CD14-positive monocyte (primary cell): ENCODE data around the gene SPTLC2. TPM values are rescaled to one million over a fixed set of nuclear protein-coding genes. Genes with fewer than 3 reads are reported as not detected.
A peak's percentile ranks its signal among the peaks of the same experiment; 100 is the strongest.
"Not testable (repeated sequence)": the region's sequence is repeated elsewhere in the genome, so short reads cannot be mapped to it uniquely, and the experiment has no call there.

ENCODE experiments used
- DNase-seq, 3 donors: peaks; one replicate each; pipeline ENCODE4 v3.0.0-alpha.2; 2011 to 2022
- H2AFZ ChIP-seq: 2 replicates; pipeline ENCODE4 v1.6.0; 2012; ENCODE audit warnings: mild to moderate bottlenecking, low read depth, low read length, inconsistent platforms; ENCODE audit not compliant: insufficient read depth, poor library complexity, severe bottlenecking
- H3K27ac ChIP-seq, 2 donors: 1 replicate in 1 of 2; 2 replicates in 1 of 2; pipeline ENCODE4 v1.5.1; 2012 to 2013; ENCODE audit warnings: low read length in 2 of 2, control low read depth in 1 of 2, inconsistent platforms in 1 of 2, low read depth in 1 of 2, mild to moderate bottlenecking in 1 of 2
- H3K27me3 ChIP-seq, 2 donors: one replicate each; pipeline versions ENCODE4 v1.6.0 to v1.6.1; 2011 to 2013; ENCODE audit warnings: low read length in 2 of 2; ENCODE audit not compliant: control insufficient read depth in 2 of 2, insufficient read depth in 2 of 2
- H3K36me3 ChIP-seq, 2 donors: replicated peaks in 1 of 2; 1 replicate in 1 of 2; 2 replicates in 1 of 2; pipeline versions ENCODE4 v1.5.1 to v1.6.1; 2012 to 2013; ENCODE audit warnings: low read length in 2 of 2, control low read depth in 1 of 2, inconsistent platforms in 1 of 2, mild to moderate bottlenecking in 1 of 2; ENCODE audit not compliant: insufficient read depth in 2 of 2, control insufficient read depth in 1 of 2
- H3K4me1 ChIP-seq, 2 donors: 1 replicate in 1 of 2; 2 replicates in 1 of 2; pipeline versions ENCODE4 v1.5.1 to v1.6.1; 2012 to 2013; ENCODE audit warnings: low read length in 2 of 2, control low read depth in 1 of 2, inconsistent platforms in 1 of 2, mild to moderate bottlenecking in 1 of 2, moderate library complexity in 1 of 2; ENCODE audit not compliant: insufficient read depth in 2 of 2, control insufficient read depth in 1 of 2
- H3K4me2 ChIP-seq: replicated peaks from 2 replicates; pipeline ENCODE3; 2012; ENCODE audit warnings: low read length, moderate library complexity, mild to moderate bottlenecking; ENCODE audit not compliant: poor library complexity, severe bottlenecking; ENCODE audit errors: extremely low read depth
- H3K4me3 ChIP-seq, 3 experiments: fragments of 200-600 bp in 1 of 3; sonication (generic) in 1 of 3; replicated peaks in 1 of 3; 1 replicate in 2 of 3; 2 replicates in 1 of 3; pipeline ENCODE4 v1.5.1; 2011 to 2013; ENCODE audit warnings: low read length in 3 of 3, mild to moderate bottlenecking in 3 of 3, control low read depth in 2 of 3, low read depth in 2 of 3, inconsistent platforms in 1 of 3, moderate library complexity in 1 of 3
- H3K79me2 ChIP-seq: 2 replicates; pipeline ENCODE4 v1.6.0; 2012; ENCODE audit warnings: mild to moderate bottlenecking, control low read depth, inconsistent platforms, low read length, moderate library complexity; ENCODE audit not compliant: insufficient read depth
- H3K9ac ChIP-seq: 2 replicates; pipeline ENCODE4 v1.6.0; 2017; ENCODE audit warnings: low read length, mild to moderate bottlenecking; ENCODE audit not compliant: insufficient read depth, poor library complexity, severe bottlenecking
- H3K9me3 ChIP-seq, 2 donors: replicated peaks in 1 of 2; 1 replicate in 1 of 2; 2 replicates in 1 of 2; pipeline versions ENCODE4 v1.5.1 to v1.6.1; 2012 to 2013; ENCODE audit warnings: low read length in 2 of 2, control low read depth in 1 of 2; ENCODE audit not compliant: control insufficient read depth in 1 of 2, insufficient read depth in 1 of 2
- H4K20me1 ChIP-seq: 2 replicates; pipeline ENCODE4 v1.6.0; 2012; ENCODE audit warnings: mild to moderate bottlenecking, low read length, control low read depth, moderate library complexity; ENCODE audit not compliant: insufficient read depth
- H3K27ac Mint-ChIP-seq, 7 donors: one replicate each; pipeline ENCODE4 v1.8.0; 2020; ENCODE audit warnings: mild to moderate bottlenecking in 7 of 7, mixed read lengths in 7 of 7, moderate library complexity in 6 of 7, inconsistent platforms in 2 of 7
- H3K27me3 Mint-ChIP-seq, 3 donors: one replicate each; pipeline ENCODE4 v1.8.0; 2021 to 2022; ENCODE audit warnings: low read depth in 3 of 3, mild to moderate bottlenecking in 3 of 3, mixed read lengths in 3 of 3, moderate library complexity in 3 of 3, inconsistent platforms in 1 of 3
- H3K36me3 Mint-ChIP-seq, 2 donors: one replicate each; pipeline ENCODE4 v1.8.0; 2020; ENCODE audit warnings: mixed read lengths in 2 of 2, inconsistent platforms in 1 of 2, mild to moderate bottlenecking in 1 of 2
- H3K4me1 Mint-ChIP-seq: one replicate; pipeline ENCODE4 v1.8.0; 2020; ENCODE audit warnings: mild to moderate bottlenecking, mixed read lengths
- H3K4me3 Mint-ChIP-seq, 2 donors: one replicate each; pipeline ENCODE4 v1.8.0; 2020; ENCODE audit warnings: mild to moderate bottlenecking in 2 of 2, mixed read lengths in 2 of 2, moderate library complexity in 1 of 2
- H3K9me3 Mint-ChIP-seq, 7 donors: one replicate each; pipeline ENCODE4 v1.8.0; 2020 to 2022; ENCODE audit warnings: mixed read lengths in 7 of 7, mild to moderate bottlenecking in 6 of 7, moderate library complexity in 6 of 7, inconsistent platforms in 2 of 7
- CTCF ChIP-seq: fragments of 200-600 bp; IDR thresholded peaks from one replicate; pipeline ENCODE4 v1.8.0; 2022; ENCODE audit warnings: antibody characterized with exemption, mild to moderate bottlenecking
- WGBS: methylation state at CpG from one replicate; pipeline ENCODE4 v1.1.5; 2013; ENCODE audit warnings: missing lambda C conversion rate; ENCODE audit not compliant: insufficient coverage; 5-methylcytosine and 5-hydroxymethylcytosine counted together
- intact Hi-C, 2 donors: fragments of 100-400 bp; cut with micrococcal nuclease; formaldehyde crosslinking; loops; one replicate each; pipeline versions ENCODE4 v1.15.0 to v1.15.1; 2023
- polyA plus RNA-seq, 3 donors: library from polyadenylated mRNA; depleted of rRNA in 1 of 3; unstranded in 2 of 3; stranded (reverse) in 1 of 3; fragments of 300-500 nt in 2 of 3; fragments of >200 nt in 1 of 3; fragmentation: Illumina TruSeq in 2 of 3; gene quantifications; 1 replicate in 2 of 3; 2 replicates in 1 of 3; pipeline ENCODE4 v1.2.3, GENCODE V29; 2012 to 2021

Gene SPTLC2
- polyA plus RNA-seq, 3 donors: 38.1 to 81.9 (median 73.1) TPM

DNA sequence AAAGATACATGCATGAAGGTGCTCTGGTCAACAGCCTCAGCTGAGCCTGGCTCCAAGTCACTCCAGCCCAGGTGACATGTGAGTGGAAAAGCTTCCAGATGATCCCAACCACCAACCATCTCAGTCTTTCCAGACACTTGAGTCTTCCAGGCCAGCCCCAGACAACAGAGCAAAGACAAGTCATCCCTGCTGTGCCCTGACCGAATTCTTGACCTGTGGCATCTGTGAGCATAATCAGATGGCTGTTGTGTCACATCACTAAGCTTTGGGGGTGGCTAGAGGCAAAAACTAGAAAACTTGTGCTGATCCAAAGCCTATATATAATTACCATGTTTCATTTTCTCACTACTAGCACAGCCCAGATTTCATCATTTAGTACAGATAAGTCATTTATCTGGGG is 67.0 kb downstream of the SPTLC2 start:
- H3K9me3 Mint-ChIP-seq: no peaks in the 10 kb centered on the region
- H3K36me3 Mint-ChIP-seq: peaks cover 80 to 91% of the 10 kb centered on the region in 2 donors
- H3K79me2 ChIP-seq: peaks cover 95% of the 10 kb centered on the region
- H3K4me1 ChIP-seq: peaks cover 9% of the 10 kb centered on the region in 2 donors
- H3K27ac ChIP-seq: peak overlapping the region in 1 of 2 donors; percentile 47
- no peaks in the 10 kb centered on the region for H3K9me3 ChIP-seq
- no peak overlapping the region for H3K4me3 ChIP-seq
- DNase-seq: no peak
- H3K9ac ChIP-seq: no peak overlapping the region
- no peaks in the 10 kb centered on the region for H3K27me3 Mint-ChIP-seq
- TF ChIP-seq CTCF: no peak
- peaks cover 15% of the 10 kb centered on the region for H3K4me1 Mint-ChIP-seq
- intact Hi-C loops: no loop called here
- H3K4me2 ChIP-seq: no peak overlapping the region
- H2AFZ ChIP-seq: no peak overlapping the region
- H3K27ac Mint-ChIP-seq: peak overlapping the region in 2 of 7 donors; percentile 33 to 57
- no peaks in the 10 kb centered on the region for H3K27me3 ChIP-seq
- H3K4me3 Mint-ChIP-seq: no peak overlapping the region
- H4K20me1 ChIP-seq: peaks cover 77% of the 10 kb centered on the region
- peaks cover 64 to 93% of the 10 kb centered on the region in 2 donors for H3K36me3 ChIP-seq
- no CpG with 5 or more reads among the region's 1 CpG for WGBS

GRCh38 chr14:77547512-77548180 is 68.8 kb downstream of the SPTLC2 start:
- H3K36me3 Mint-ChIP-seq: peaks cover 82 to 95% of the 10 kb centered on the region in 2 donors
- no peak overlapping the region for H3K4me3 Mint-ChIP-seq
- no peaks in the 10 kb centered on the region for H3K9me3 Mint-ChIP-seq
- peaks cover 71 to 94% of the 10 kb centered on the region in 2 donors for H3K36me3 ChIP-seq
- no peaks in the 10 kb centered on the region for H3K27me3 ChIP-seq
- no peak for DNase-seq
- H3K9ac ChIP-seq: no peak overlapping the region
- H3K27ac ChIP-seq: no peak overlapping the region
- H3K9me3 ChIP-seq: no peaks in the 10 kb centered on the region
- H3K27me3 Mint-ChIP-seq: no peaks in the 10 kb centered on the region
- peak; percentile 17 for TF ChIP-seq CTCF
- H3K4me3 ChIP-seq: no peak overlapping the region
- H3K27ac Mint-ChIP-seq: no peak overlapping the region
- no peak overlapping the region for H3K4me2 ChIP-seq
- intact Hi-C loops: no loop called here
- H2AFZ ChIP-seq: no peak overlapping the region
- peaks cover 22% of the 10 kb centered on the region for H3K4me1 Mint-ChIP-seq
- H3K79me2 ChIP-seq: peaks cover 87% of the 10 kb centered on the region
- peaks cover 88% of the 10 kb centered on the region for H4K20me1 ChIP-seq
- 98% methylated on average over 4 of the region's 8 CpGs for WGBS
- peaks cover 6 to 10% of the 10 kb centered on the region in 2 donors for H3K4me1 ChIP-seq

GRCh38 chr14:77545171-77545570 is 71.3 kb downstream of the SPTLC2 start:
- H2AFZ ChIP-seq, DNase-seq, H3K4me2 ChIP-seq, H3K27me3 ChIP-seq, intact Hi-C loops, H3K9ac ChIP-seq, H3K27ac ChIP-seq, H3K9me3 ChIP-seq, H3K9me3 Mint-ChIP-seq, H3K4me3 Mint-ChIP-seq, H3K27me3 Mint-ChIP-seq, H3K4me3 ChIP-seq: not testable (repeated sequence)
- peaks cover 61 to 82% of the 10 kb centered on the region in 2 donors for H3K36me3 ChIP-seq
- Mint-ChIP-seq H3K27ac (peak overlapping the region in 2 of 7 donors; percentile 38 to 50), H3K4me1 (peaks cover 35% of the 10 kb centered on the region), H3K36me3 (peaks cover 69 to 83% of the 10 kb centered on the region in 2 donors)
- peaks cover 87% of the 10 kb centered on the region for H4K20me1 ChIP-seq
- 100% methylated on average over 3 of the region's 11 CpGs for WGBS
- peaks cover 20 to 21% of the 10 kb centered on the region in 2 donors for H3K4me1 ChIP-seq
- H3K79me2 ChIP-seq: peaks cover 74% of the 10 kb centered on the region
